Heart left ventricle (tissue), 13 donors: ENCODE results near the gene KLF15.

Experiments
- POLR2A ChIP-seq, 2 donors: fragments of 450-650 bp; IDR thresholded peaks; one replicate each; pipeline ENCODE4 v1.6.1; 2017; ENCODE audit warnings: antibody characterized with exemption in 2 of 2, mild to moderate bottlenecking in 2 of 2, moderate library complexity in 2 of 2
- TF ChIP-seq, protein P1 (sequence below), 12 donors: fragments of 200-600 bp; sonication (generic) in 4 of 12; IDR thresholded peaks; one replicate each; pipeline versions ENCODE4 v1.5.0 to v1.8.0; 2018 to 2022; ENCODE audit warnings: antibody characterized with exemption in 12 of 12, mild to moderate bottlenecking in 5 of 12
- donor health status: ischemic (EF 13 %, LVEDD 7.1; RV severe dilation, severe dysfunction).
- donor health status: DM: no; HTN: yes; CAD: no.
- donor health status: DM: no; HTN: no; CAD: no.
- donor health status: ischemic (EF 25% LVEDD 6.9; RV normal size, moderate dysfunction).
- donor health status: ischemic (EF 25% LVEDD 5.7; RV mildly dilated, moderate dysfunction).
- donor health status: ischemic (EF 35%, LVEDD 5.7; RV mildly dilated, moderate dysfunction).
- donor health status: nonischemic (EF 11% LVEDD 7.7; RV severe dilation, severe dysfunction).
- donor health status: DM: yes; HTN: yes; CAD: no.
- donor health status: PGD.
- donor health status: ischemic (EF 29% LVEDD 5.4; RV normal size, mild dysfunction).
- donor health status: nonischemic (EF 23%, LVEDD 6.1; RV moderate dilation, normal function).

DNA sequence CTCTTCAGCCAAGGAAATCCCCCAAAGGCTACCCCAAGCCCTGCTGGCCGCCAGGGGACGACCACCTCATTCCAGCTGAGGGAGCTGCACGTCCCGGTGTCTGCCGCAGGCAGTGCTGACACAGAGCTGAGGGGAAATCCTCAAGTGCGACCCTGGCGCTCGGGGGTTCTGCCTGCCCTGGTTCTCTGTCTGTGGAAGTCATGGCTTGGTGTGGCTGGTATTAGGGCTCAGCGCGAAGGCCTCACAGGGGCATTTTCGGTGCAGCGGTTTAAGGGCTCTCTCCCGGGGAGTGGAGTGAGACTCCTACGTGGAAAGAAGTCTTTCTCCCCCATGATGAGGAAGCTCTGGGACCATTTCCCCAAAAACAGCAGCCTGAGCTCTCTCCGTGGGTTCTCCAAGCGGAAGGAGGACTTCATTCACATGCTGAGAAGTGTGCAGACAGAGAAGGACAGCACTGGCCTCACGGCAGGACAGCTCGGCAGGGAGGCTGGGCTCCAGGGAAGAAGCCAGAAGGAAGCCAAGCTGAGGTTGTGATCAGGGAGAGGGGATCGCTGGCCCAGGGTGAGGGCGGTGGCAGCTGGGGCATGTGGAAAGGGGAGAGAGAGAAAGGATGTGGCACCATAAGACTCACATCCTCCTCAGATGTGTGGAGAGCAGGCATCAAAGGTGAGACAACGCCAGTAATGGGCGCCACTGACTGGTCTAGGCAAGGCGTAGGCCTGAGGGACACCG is 48.6 kb downstream of the KLF15 start:
- TF ChIP-seq POLR2A (IDR thresholded peaks at IDR 0.05) = no peak
- TF ChIP-seq, protein P1, sequence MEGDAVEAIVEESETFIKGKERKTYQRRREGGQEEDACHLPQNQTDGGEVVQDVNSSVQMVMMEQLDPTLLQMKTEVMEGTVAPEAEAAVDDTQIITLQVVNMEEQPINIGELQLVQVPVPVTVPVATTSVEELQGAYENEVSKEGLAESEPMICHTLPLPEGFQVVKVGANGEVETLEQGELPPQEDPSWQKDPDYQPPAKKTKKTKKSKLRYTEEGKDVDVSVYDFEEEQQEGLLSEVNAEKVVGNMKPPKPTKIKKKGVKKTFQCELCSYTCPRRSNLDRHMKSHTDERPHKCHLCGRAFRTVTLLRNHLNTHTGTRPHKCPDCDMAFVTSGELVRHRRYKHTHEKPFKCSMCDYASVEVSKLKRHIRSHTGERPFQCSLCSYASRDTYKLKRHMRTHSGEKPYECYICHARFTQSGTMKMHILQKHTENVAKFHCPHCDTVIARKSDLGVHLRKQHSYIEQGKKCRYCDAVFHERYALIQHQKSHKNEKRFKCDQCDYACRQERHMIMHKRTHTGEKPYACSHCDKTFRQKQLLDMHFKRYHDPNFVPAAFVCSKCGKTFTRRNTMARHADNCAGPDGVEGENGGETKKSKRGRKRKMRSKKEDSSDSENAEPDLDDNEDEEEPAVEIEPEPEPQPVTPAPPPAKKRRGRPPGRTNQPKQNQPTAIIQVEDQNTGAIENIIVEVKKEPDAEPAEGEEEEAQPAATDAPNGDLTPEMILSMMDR (IDR thresholded peaks at IDR 0.05) = no peak
